Kidney tubule cell (primary cell): ENCODE measurements around the gene C15orf40.

ENCODE experiments used
- DNase-seq: peaks from one replicate; pipeline ENCODE4 v3.0.0-alpha.2; 2018; ENCODE audit warnings: low spot score

The C15orf40 gene

GRCh38 chr15:82993144-82993543 lies 18.3 kb downstream of the C15orf40 start:
- DNase-seq = no peak

- DNase-seq = no peak
Observed at GRCh38 chr15:82992436-82992998, 18.9 kb downstream of the C15orf40 start.

GRCh38 chr15:82986442-82986780 lies 25.0 kb downstream of the C15orf40 start:
- DNase-seq = no peak

- peak; percentile 98 for DNase-seq
Observed at GRCh38 chr15:82985688-82986441, 25.6 kb downstream of the C15orf40 start, which contains the start of gene RAMAC. Gene RAMAC, plus strand, starts transcription at chr15:82986210. Its CDS starts 2,809 bp downstream, at chr15:82989019.

GRCh38 chr15:82980981-82981380 lies 30.5 kb downstream of the C15orf40 start:
- DNase-seq = no peak

- peak; percentile 37 for DNase-seq
Observed at GRCh38 chr15:82979726-82980125, 31.7 kb downstream of the C15orf40 start.

- DNase-seq = no peak
Observed at GRCh38 chr15:82978438-82978837, 33.0 kb downstream of the C15orf40 start.

- DNase-seq = no peak
Observed at GRCh38 chr15:82977076-82977475, 34.4 kb downstream of the C15orf40 start.

- no peak for DNase-seq
Observed at GRCh38 chr15:82972990-82973389, 38.4 kb downstream of the C15orf40 start.

GRCh38 chr15:82971218-82971984 lies 40.0 kb downstream of the C15orf40 start:
- no peak for DNase-seq

- no peak for DNase-seq
Observed at GRCh38 chr15:82970696-82971095, 40.7 kb downstream of the C15orf40 start.

- DNase-seq = no peak
Observed at GRCh38 chr15:82970078-82970686, 41.3 kb downstream of the C15orf40 start.

- no peak for DNase-seq
Observed at GRCh38 chr15:82969353-82969752, 42.1 kb downstream of the C15orf40 start.

GRCh38 chr15:82968066-82968465 lies 43.4 kb downstream of the C15orf40 start:
- DNase-seq = no peak

- no peak for DNase-seq
Observed at GRCh38 chr15:82966671-82967071, 44.8 kb downstream of the C15orf40 start.

GRCh38 chr15:82964890-82965289 lies 46.5 kb downstream of the C15orf40 start:
- DNase-seq = no peak

GRCh38 chr15:82963471-82964341 lies 47.7 kb downstream of the C15orf40 start:
- DNase-seq = no peak

GRCh38 chr15:82960766-82961165 lies 50.7 kb downstream of the C15orf40 start:
- DNase-seq = no peak

GRCh38 chr15:82959423-82959822 lies 52.0 kb downstream of the C15orf40 start:
- no peak for DNase-seq

- no peak for DNase-seq
Observed at GRCh38 chr15:82958638-82959037, 52.8 kb downstream of the C15orf40 start.
